Measurements from ENCODE around the gene TMEM141.
"Not testable (repeated sequence)": the region's sequence is repeated elsewhere in the genome, so short reads cannot be mapped to it uniquely, and the experiment has no call there.

Gene TMEM141

DNA sequence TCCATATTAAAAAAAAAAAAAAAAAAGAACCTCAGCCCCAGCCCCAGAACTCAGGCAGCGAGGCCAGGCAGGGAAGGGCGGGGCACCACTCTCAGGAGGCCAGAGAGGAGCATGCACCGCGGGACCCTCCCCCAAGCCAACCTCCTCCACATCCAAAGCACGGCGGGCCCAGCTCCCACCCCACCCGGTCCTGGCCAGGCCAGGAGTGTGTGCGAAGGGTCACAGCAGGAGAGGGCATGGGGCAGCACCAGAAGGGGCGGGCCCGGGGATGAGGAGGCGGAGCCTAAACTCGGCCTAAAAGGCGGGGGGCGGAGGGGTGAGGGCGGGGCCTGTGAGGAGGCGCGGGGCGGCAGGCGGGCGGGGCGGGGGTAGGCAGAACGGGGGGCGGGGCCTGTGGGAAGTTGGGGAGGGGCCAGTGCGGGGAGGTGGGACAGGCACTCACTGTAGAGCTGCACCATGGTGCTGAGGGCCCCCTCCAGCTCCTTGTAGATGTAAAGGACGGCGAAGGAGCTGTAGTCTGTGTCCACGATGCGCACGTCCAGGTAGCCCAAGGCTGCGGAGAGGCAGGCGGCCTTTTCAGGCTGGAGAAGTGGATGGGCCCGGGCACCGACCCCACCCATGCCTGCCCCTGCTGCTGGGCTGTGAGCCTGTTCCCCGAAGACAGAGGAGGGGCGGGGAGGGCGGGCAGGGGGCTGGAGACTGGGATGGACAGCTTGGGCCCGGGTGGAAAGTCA, 28.1 kb upstream of the TMEM141 start:
- Histone ChIP-seq H3K9me3 (ENCODE audit: control insufficient read depth, insufficient read depth, low read length) (no peaks in the 10 kb centered on the region), H3K36me3 (ENCODE audit: control insufficient read depth, insufficient read depth, low read length) (no peaks in the 10 kb centered on the region), H3K4me1 (ENCODE audit: control insufficient read depth, insufficient read depth, low read length) (peaks cover 4% of the 10 kb centered on the region; the same call in 1 of the 2 replicates), H3K4me3 (ENCODE audit: low read length) (peak overlapping the region; percentile 10; the same call in 1 of the 2 replicates), H3K27ac (ENCODE audit: low read length) (no peak overlapping the region), H3K27me3 (ENCODE audit: control insufficient read depth, insufficient read depth, low read length) (no peaks in the 10 kb centered on the region)
- WGBS (ENCODE audit: insufficient coverage, insufficient read length) = no CpG with 5 or more reads among the region's 37 CpGs
- peak; percentile 77 for DNase-seq (ENCODE audit: low read depth, low spot score)

DNA sequence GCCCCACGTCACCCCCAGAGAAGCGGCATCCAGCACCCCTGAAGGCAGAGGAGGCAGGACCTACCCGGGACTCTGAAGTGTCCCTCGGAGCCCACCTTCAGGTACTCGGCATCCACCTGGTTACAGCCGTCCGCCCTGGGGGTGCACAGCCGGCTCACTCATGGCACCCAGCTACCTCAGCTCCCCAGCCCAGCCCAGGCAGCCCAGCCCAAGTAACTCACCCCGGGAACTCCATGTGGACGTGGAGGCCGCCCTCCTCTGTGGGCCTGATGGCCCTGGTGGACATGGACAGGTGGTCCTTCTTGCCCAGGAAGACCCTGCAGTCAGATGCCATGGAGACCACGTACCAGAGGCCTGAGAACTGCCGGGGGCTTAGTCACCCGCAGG, 27.5 kb upstream of the TMEM141 start:
- H3K4me3 ChIP-seq (ENCODE audit: low read length) = no peak overlapping the region
- no peaks in the 10 kb centered on the region for H3K36me3 ChIP-seq (ENCODE audit: control insufficient read depth, insufficient read depth, low read length)
- H3K4me1 ChIP-seq (ENCODE audit: control insufficient read depth, insufficient read depth, low read length) = 0 out of 2 replicates have a peak, but pooled peaks cover 4% of the 10 kb centered on the region
- WGBS (ENCODE audit: insufficient coverage, insufficient read length) = no CpG with 5 or more reads among the region's 14 CpGs
- H3K9me3 ChIP-seq (ENCODE audit: control insufficient read depth, insufficient read depth, low read length) = no peaks in the 10 kb centered on the region
- no peaks in the 10 kb centered on the region for H3K27me3 ChIP-seq (ENCODE audit: control insufficient read depth, insufficient read depth, low read length)
- DNase-seq (ENCODE audit: low read depth, low spot score) = no peak
- H3K27ac ChIP-seq (ENCODE audit: low read length) = no peak overlapping the region

DNA sequence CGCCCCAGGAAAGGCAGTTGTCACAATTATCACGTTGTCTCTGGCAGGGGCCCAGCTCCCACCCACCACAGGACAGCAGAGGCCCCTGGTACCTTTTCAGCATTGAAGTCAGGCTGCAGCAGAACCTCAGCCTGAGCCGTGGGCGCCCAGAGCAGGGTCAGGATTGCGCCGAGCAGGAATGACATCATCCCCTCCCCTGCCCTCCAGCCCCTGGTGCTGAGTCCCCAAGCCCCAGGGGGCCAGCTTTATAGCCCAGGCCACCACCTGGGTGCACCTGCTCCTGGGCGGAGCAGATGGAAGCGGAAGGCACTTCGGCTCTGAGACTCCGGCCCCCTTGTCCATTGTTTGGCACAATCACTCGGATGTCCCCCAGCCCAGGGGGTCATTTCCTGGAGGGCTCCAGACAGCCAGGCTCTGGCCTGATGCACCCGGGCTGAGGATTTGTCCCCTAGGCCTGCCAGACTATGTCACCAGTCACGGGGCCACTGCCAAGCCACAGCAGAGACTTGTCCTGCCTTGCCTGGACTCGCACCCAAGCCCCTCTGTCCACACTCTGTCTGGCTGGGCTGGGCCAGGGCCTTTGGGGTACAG, 26.7 kb upstream of the TMEM141 start, which contains the start of gene LCN15:
TSS of gene LCN15 (minus strand) at position 218 of the 591 bp plus-strand sequence. CDS start at position 188, 30 bp downstream.
- H3K4me3 ChIP-seq (ENCODE audit: low read length) = peak within 1 kb of the TSS; percentile 10; the same call in 1 of the 2 replicates
- WGBS (ENCODE audit: insufficient coverage, insufficient read length) = no CpG with 5 or more reads among the region's 14 CpGs
- no peaks in the 10 kb centered on the region for H3K36me3 ChIP-seq (ENCODE audit: control insufficient read depth, insufficient read depth, low read length)

DNA sequence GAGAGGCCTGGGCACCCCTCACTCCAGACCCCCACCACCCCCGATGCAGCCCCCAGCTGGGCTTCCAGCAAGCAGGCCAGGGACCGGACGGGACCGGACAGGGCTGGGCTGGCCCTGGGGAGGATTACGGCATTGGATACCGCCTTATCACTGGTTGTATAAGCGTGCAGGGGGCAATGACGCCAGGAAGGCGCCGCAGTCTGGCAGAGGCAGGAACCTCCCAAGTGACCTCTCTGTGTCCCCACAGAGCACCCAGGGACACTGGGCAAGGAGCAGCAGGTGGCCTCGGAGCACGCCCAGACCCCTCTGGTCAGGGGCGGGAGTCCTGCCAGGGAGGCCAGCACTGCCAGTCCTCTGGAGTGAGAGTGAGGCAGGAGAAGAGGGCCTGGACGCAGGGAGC, 26.1 kb upstream of the TMEM141 start:
- Histone ChIP-seq H3K36me3 (ENCODE audit: control insufficient read depth, insufficient read depth, low read length) (no peaks in the 10 kb centered on the region), H3K4me3 (ENCODE audit: low read length) (no peak overlapping the region), H3K4me1 (ENCODE audit: control insufficient read depth, insufficient read depth, low read length) (0 out of 2 replicates have a peak, but pooled peaks cover 4% of the 10 kb centered on the region), H3K27me3 (ENCODE audit: control insufficient read depth, insufficient read depth, low read length) (no peaks in the 10 kb centered on the region), H3K9me3 (ENCODE audit: control insufficient read depth, insufficient read depth, low read length) (no peaks in the 10 kb centered on the region), H3K27ac (ENCODE audit: low read length) (no peak overlapping the region)
- no CpG with 5 or more reads among the region's 14 CpGs for WGBS (ENCODE audit: insufficient coverage, insufficient read length)
- no peak for DNase-seq (ENCODE audit: low read depth, low spot score)

More for the DNA sequence above, 26.7 kb upstream of the TMEM141 start, which contains the start of gene LCN15:
- no peak within 1 kb of the TSS for H3K27ac ChIP-seq (ENCODE audit: low read length)
- no peak for DNase-seq (ENCODE audit: low read depth, low spot score)
- H3K9me3 ChIP-seq (ENCODE audit: control insufficient read depth, insufficient read depth, low read length) = no peaks in the 10 kb centered on the region
- H3K4me1 ChIP-seq (ENCODE audit: control insufficient read depth, insufficient read depth, low read length) = 0 out of 2 replicates have a peak, but pooled peaks cover 4% of the 10 kb centered on the region
- H3K27me3 ChIP-seq (ENCODE audit: control insufficient read depth, insufficient read depth, low read length) = no peaks in the 10 kb centered on the region

DNA sequence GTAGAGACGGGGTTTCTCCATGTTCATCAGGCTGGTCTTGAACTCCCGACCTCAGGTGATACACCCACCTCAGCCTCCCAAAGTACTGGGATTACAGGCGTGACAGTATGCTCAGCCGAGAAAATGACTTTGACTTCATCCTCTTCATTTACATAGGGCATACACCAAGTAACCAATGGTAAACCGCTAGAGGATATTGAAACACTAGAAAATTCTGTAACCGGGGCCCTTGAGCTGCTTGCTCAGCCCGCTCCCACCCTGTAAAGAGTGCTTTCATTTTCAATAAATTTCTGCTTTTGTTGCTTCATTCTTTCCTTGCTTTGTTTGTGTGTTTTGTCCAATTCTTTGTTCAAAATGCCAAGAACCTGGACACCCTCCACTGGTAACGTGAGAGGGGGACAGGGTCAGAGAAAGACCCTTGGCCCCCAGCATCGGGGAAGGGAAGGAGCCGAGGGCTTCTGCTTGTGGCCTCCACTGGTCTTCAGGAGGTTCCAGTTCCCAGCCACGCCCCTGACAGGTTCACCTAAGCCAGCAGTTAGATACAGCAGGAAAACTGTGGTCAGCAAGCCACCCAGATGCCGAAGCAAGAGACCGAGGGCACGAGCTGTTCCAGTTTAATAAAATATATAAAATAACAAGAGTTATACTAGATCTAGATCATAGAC, 25.3 kb upstream of the TMEM141 start:
- not testable (repeated sequence) for H3K9me3 ChIP-seq (ENCODE audit: control insufficient read depth, insufficient read depth, low read length); H3K36me3 ChIP-seq (ENCODE audit: control insufficient read depth, insufficient read depth, low read length); H3K4me1 ChIP-seq (ENCODE audit: control insufficient read depth, insufficient read depth, low read length); DNase-seq (ENCODE audit: low read depth, low spot score); H3K4me3 ChIP-seq (ENCODE audit: low read length); H3K27me3 ChIP-seq (ENCODE audit: control insufficient read depth, insufficient read depth, low read length); H3K27ac ChIP-seq (ENCODE audit: low read length)
- WGBS (ENCODE audit: insufficient coverage, insufficient read length) = no CpG with 5 or more reads among the region's 14 CpGs

DNA sequence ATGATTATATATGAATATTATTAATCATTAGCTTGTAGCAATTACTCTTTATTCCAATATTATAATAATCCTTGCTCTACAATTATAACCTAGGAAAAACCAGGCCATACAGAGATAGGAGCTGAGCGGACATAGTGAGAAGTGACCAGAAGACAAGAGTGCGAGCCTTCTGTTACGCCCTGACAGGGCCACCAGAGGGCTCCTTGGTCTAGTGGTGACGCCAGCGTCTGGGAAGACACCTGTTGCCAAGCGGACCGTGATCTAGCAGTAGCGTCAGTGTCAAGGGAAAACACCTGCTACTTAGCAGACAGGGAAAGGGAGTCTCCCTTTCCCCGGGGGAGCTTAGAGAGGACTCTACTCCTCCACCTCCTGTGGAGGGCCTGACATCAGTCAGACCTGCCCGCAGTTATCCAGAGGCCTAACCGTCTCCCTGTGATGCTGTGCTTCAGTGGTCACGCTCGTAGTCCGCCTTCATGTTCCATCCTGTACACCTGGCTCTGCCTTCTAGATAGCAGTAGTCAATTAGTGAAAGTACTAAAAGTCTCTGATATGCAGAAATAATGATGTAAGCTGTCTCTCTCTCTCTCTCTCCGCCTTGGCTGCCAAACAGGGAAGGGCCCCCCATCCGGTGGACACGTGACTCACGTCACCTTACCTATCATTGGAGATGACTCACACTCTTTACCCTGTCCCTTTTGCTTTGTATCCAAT, 24.6 kb upstream of the TMEM141 start:
- not testable (repeated sequence) for H3K27me3 ChIP-seq (ENCODE audit: control insufficient read depth, insufficient read depth, low read length); H3K4me3 ChIP-seq (ENCODE audit: low read length); H3K27ac ChIP-seq (ENCODE audit: low read length); H3K36me3 ChIP-seq (ENCODE audit: control insufficient read depth, insufficient read depth, low read length); H3K4me1 ChIP-seq (ENCODE audit: control insufficient read depth, insufficient read depth, low read length); H3K9me3 ChIP-seq (ENCODE audit: control insufficient read depth, insufficient read depth, low read length); DNase-seq (ENCODE audit: low read depth, low spot score)
- no CpG with 5 or more reads among the region's 18 CpGs for WGBS (ENCODE audit: insufficient coverage, insufficient read length)

DNA sequence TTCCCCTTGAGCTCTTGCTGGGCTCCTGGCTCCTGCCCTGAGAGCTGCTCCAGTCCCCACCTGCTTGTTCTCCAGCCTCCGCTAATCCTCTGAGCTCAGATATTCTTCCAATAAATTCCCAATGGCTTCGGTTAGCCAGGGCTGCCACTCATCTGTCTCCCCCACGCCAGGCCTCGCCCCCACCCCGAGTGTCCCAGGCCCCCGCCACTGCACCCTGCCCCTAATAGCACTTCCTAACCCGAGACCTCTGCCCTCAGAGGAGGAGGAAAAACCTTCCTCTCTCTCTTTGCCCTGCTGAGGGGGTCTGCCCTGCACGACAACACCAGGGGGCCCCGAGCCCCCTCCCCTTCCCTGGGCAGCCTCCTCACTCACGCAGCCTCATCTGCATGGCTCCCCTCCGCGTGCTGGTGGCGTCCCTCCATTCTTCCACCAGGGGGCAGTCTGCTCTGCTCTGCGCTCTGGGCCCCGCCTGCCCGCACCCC, 21.4 kb upstream of the TMEM141 start:
- no CpG with 5 or more reads among the region's 16 CpGs for WGBS (ENCODE audit: insufficient coverage, insufficient read length)
- Histone ChIP-seq H3K4me1 (ENCODE audit: control insufficient read depth, insufficient read depth, low read length) (no peaks in the 10 kb centered on the region), H3K27me3 (ENCODE audit: control insufficient read depth, insufficient read depth, low read length) (no peaks in the 10 kb centered on the region), H3K36me3 (ENCODE audit: control insufficient read depth, insufficient read depth, low read length) (no peaks in the 10 kb centered on the region), H3K4me3 (ENCODE audit: low read length) (peak overlapping the region; percentile 24; the same call in 1 of the 2 replicates), H3K9me3 (ENCODE audit: control insufficient read depth, insufficient read depth, low read length) (no peaks in the 10 kb centered on the region), H3K27ac (ENCODE audit: low read length) (no peak overlapping the region)
- peak; percentile 48 for DNase-seq (ENCODE audit: low read depth, low spot score)

DNA sequence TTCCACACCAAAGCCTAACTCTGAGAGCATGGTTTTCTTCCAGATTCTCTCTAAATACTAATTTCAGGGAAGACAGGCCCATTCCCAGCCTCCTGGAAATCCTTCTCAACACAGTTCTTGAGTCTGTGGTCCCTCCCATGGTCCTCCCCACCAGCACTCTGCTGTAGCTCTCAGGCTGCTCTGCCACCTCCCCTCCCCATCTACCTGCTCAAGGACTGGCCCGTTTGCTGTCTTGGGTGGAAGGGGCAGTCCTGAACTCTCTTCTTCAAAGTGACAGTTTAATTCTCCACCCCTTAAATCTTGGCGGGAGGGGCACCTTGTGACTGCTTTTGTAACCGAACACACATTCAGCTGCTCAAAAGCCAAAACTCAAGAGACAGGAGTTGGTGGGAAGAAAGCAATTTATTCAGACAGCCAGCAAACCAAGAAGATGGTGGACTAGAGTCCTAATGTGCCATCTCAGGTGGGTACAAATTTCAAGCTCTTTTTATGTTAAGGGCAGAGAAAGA, 19.2 kb upstream of the TMEM141 start:
- Histone ChIP-seq H3K36me3 (ENCODE audit: control insufficient read depth, insufficient read depth, low read length) (no peaks in the 10 kb centered on the region; the same call in 1 of the 2 replicates), H3K27me3 (ENCODE audit: control insufficient read depth, insufficient read depth, low read length) (no peaks in the 10 kb centered on the region), H3K9me3 (ENCODE audit: control insufficient read depth, insufficient read depth, low read length) (no peaks in the 10 kb centered on the region), H3K27ac (ENCODE audit: low read length) (no peak overlapping the region), H3K4me1 (ENCODE audit: control insufficient read depth, insufficient read depth, low read length) (no peaks in the 10 kb centered on the region), H3K4me3 (ENCODE audit: low read length) (no peak overlapping the region)
- no peak for DNase-seq (ENCODE audit: low read depth, low spot score)
- WGBS (ENCODE audit: insufficient coverage, insufficient read length) = no CpG with 5 or more reads among the region's 3 CpGs

DNA sequence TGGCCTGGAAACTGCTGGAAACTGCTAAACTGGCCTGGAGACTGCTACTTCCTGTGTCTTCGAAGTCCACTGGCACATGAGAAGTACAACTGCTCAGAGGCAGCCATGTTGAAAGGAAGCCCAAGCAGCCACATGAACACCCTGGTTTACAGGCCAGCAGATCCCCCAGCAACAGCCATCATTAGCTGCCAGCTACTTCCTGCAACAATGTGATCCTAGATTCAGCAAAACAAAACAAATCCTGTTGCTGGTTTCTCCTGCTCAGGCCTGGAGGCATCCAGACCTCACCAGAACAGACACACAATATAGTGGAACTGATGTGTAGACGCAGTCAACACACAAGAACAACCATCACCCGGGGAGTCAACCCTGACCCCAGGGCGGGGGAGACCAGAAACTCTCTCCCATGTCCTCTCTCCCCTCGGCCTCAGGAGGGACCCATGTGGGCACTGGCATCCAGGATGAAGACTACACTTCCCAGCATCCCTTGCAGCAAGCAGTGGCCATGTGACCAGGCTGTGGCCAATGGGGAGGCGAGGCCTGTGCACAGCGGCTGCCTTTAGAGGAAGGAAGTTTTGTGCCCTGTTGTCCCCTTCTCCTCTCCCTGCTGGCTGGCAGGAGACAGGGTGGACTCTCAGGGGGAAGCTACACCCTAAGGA, 17.6 kb upstream of the TMEM141 start:
- no peaks in the 10 kb centered on the region; the same call in 1 of the 2 replicates for H3K36me3 ChIP-seq (ENCODE audit: control insufficient read depth, insufficient read depth, low read length)
- H3K4me1 ChIP-seq (ENCODE audit: control insufficient read depth, insufficient read depth, low read length) = no peaks in the 10 kb centered on the region
- H3K4me3 ChIP-seq (ENCODE audit: low read length) = no peak overlapping the region
- H3K9me3 ChIP-seq (ENCODE audit: control insufficient read depth, insufficient read depth, low read length) = no peaks in the 10 kb centered on the region
- WGBS (ENCODE audit: insufficient coverage, insufficient read length) = no CpG with 5 or more reads among the region's 7 CpGs
- no peaks in the 10 kb centered on the region; the same call in 1 of the 2 replicates for H3K27me3 ChIP-seq (ENCODE audit: control insufficient read depth, insufficient read depth, low read length)
- peak; percentile 67 for DNase-seq (ENCODE audit: low read depth, low spot score)
- H3K27ac ChIP-seq (ENCODE audit: low read length) = no peak overlapping the region
